ENCODE data around the gene STAT2. TPM values are rescaled to one million over a fixed set of nuclear protein-coding genes. Genes with fewer than 3 reads are reported as not detected.
A peak's percentile ranks its signal among the peaks of the same experiment; 100 is the strongest.

Gene STAT2
- total RNA-seq, 1 donor from 2014 or later: 132 TPM

GRCh38 chr12:56377989-56378316 lies 18.0 kb upstream of the STAT2 start:
- H3K4me1 Mint-ChIP-seq (ENCODE audit: unreplicated experiment): peaks cover 5% of the 10 kb centered on the region
- no peaks in the 10 kb centered on the region for H3K27me3 Mint-ChIP-seq
- H3K9me3 Mint-ChIP-seq: peaks cover 4% of the 10 kb centered on the region
- H3K4me3 Mint-ChIP-seq: no peak overlapping the region
- DNase-seq (ENCODE audit: extremely low spot score, unreplicated experiment): no peak
- H3K27ac Mint-ChIP-seq: no peak overlapping the region
- TF ChIP-seq CTCF (conservative IDR thresholded peaks at IDR 0.05): no peak
- no peaks in the 10 kb centered on the region for H3K36me3 Mint-ChIP-seq

- H3K27me3 Mint-ChIP-seq: no peaks in the 10 kb centered on the region
- no peaks in the 10 kb centered on the region for H3K36me3 Mint-ChIP-seq
- H3K9me3 Mint-ChIP-seq: peaks cover 4% of the 10 kb centered on the region
- no peak overlapping the region for H3K4me3 Mint-ChIP-seq
- peaks cover 5% of the 10 kb centered on the region for H3K4me1 Mint-ChIP-seq (ENCODE audit: unreplicated experiment)
- DNase-seq (ENCODE audit: extremely low spot score, unreplicated experiment): no peak
- no peak overlapping the region for H3K27ac Mint-ChIP-seq
- no peak for TF ChIP-seq CTCF (conservative IDR thresholded peaks at IDR 0.05)
Measured at GRCh38 chr12:56377310-56377988, 17.5 kb upstream of the STAT2 start.

- no peaks in the 10 kb centered on the region for H3K36me3 Mint-ChIP-seq
- peaks cover 6% of the 10 kb centered on the region for H3K27me3 Mint-ChIP-seq
- H3K4me3 Mint-ChIP-seq: no peak overlapping the region
- peaks cover 5% of the 10 kb centered on the region for H3K4me1 Mint-ChIP-seq (ENCODE audit: unreplicated experiment)
- peaks cover 4% of the 10 kb centered on the region for H3K9me3 Mint-ChIP-seq
- DNase-seq (ENCODE audit: extremely low spot score, unreplicated experiment): no peak
- no peak for TF ChIP-seq CTCF (conservative IDR thresholded peaks at IDR 0.05)
- H3K27ac Mint-ChIP-seq: no peak overlapping the region
Measured at GRCh38 chr12:56375598-56376434, 15.9 kb upstream of the STAT2 start.

GRCh38 chr12:56374726-56375597 lies 15.1 kb upstream of the STAT2 start:
- no peak for DNase-seq (ENCODE audit: extremely low spot score, unreplicated experiment)
- Mint-ChIP-seq H3K4me1 (ENCODE audit: unreplicated experiment) (peaks cover 5% of the 10 kb centered on the region), H3K4me3 (no peak overlapping the region), H3K9me3 (peaks cover 4% of the 10 kb centered on the region), H3K36me3 (no peaks in the 10 kb centered on the region), H3K27ac (peak overlapping the region; percentile 23), H3K27me3 (peaks cover 6% of the 10 kb centered on the region)
- TF ChIP-seq CTCF (conservative IDR thresholded peaks at IDR 0.05): no peak

GRCh38 chr12:56373515-56373914 lies 13.6 kb upstream of the STAT2 start:
- H3K27me3 Mint-ChIP-seq: peaks cover 6% of the 10 kb centered on the region
- H3K4me1 Mint-ChIP-seq (ENCODE audit: unreplicated experiment): peaks cover 5% of the 10 kb centered on the region
- no peak for DNase-seq (ENCODE audit: extremely low spot score, unreplicated experiment)
- no peak overlapping the region for H3K4me3 Mint-ChIP-seq
- H3K9me3 Mint-ChIP-seq: peaks cover 4% of the 10 kb centered on the region
- H3K27ac Mint-ChIP-seq: no peak overlapping the region
- no peaks in the 10 kb centered on the region for H3K36me3 Mint-ChIP-seq
- TF ChIP-seq CTCF (conservative IDR thresholded peaks at IDR 0.05): no peak

Data from type B pancreatic cell (in vitro differentiated cells).